Panc1 (cell line): ENCODE measurements around the gene VEGFA. TPM values are rescaled to one million over a fixed set of nuclear protein-coding genes. Genes with fewer than 3 reads are reported as not detected.

Experiments
- ATAC-seq: fragments of 200-7000 bp; cut with Tn5 transposase; 2 replicates; pipeline ENCODE4 v1.9.1; 2020; ENCODE audit warnings: mild to moderate bottlenecking, moderate library complexity
- BruUV-seq: library from RNA; stranded (reverse); fragments of 400-500 nt; replicated peaks from 2 replicates; lab custom pipeline; 2021; lab: Mats Ljungman, UMichigan
- CTCF ChIA-PET: fragments of 300-600 bp; sonication (Branson Sonifier 250); formaldehyde crosslinking; loops from one replicate; lab custom pipeline; 2022; ENCODE audit warnings: antibody characterized with exemption; lab: Charles Lee
- POLR2A ChIA-PET: fragments of 300-600 bp; sonication (Branson Sonifier 250); formaldehyde crosslinking; loops from one replicate; lab custom pipeline; 2022; ENCODE audit warnings: antibody characterized with exemption; lab: Charles Lee
- DNase-seq: peaks from one replicate; pipeline ENCODE4 v3.0.0-alpha.2; 2010; ENCODE audit warnings: low read depth, low spot score
- H3K27ac ChIP-seq: 2 replicates; pipeline ENCODE4 v1.5.1; 2011; ENCODE audit warnings: mild to moderate bottlenecking, low read length, inconsistent platforms
- H3K27me3 ChIP-seq: fragments of 200-500 bp; sonication (Bioruptor generic); 2 replicates; pipeline ENCODE4 v1.6.0; 2014; ENCODE audit warnings: low read length, inconsistent platforms; ENCODE audit not compliant: control insufficient read depth, insufficient read depth
- H3K36me3 ChIP-seq: fragments of 200-500 bp; sonication (Bioruptor generic); 2 replicates; pipeline ENCODE4 v1.5.1; 2014; ENCODE audit warnings: inconsistent platforms, mild to moderate bottlenecking, low read length, moderate library complexity; ENCODE audit not compliant: control insufficient read depth, insufficient read depth
- H3K4me1 ChIP-seq: 2 replicates; pipeline ENCODE4 v1.5.1; 2011; ENCODE audit warnings: inconsistent platforms, mild to moderate bottlenecking, low read length, moderate library complexity; ENCODE audit not compliant: control insufficient read depth, insufficient read depth
- H3K4me3 ChIP-seq, 2 experiments: 2 replicates each; pipeline ENCODE4 v1.5.1; 2011 to 2012; ENCODE audit warnings: low read depth in 2 of 2, low read length in 2 of 2, mild to moderate bottlenecking in 2 of 2, inconsistent platforms in 1 of 2, moderate library complexity in 1 of 2
- H3K9me3 ChIP-seq: fragments of 200-500 bp; sonication (Bioruptor generic); 2 replicates; pipeline ENCODE4 v1.5.1; 2014; ENCODE audit warnings: low read depth, mild to moderate bottlenecking, inconsistent platforms, low read length, moderate library complexity; ENCODE audit not compliant: control insufficient read depth, insufficient read depth
- POLR2AphosphoS5 ChIP-seq: IDR thresholded peaks from 2 replicates; pipeline ENCODE4 v1.6.1; 2012; ENCODE audit warnings: mild to moderate bottlenecking, low read depth, low read length, moderate library complexity
- REST ChIP-seq, 2 experiments: IDR thresholded peaks; 2 replicates each; pipeline ENCODE4 v1.6.1; 2011 to 2012; ENCODE audit warnings: low read depth in 2 of 2, control low read depth in 1 of 2, low read length in 1 of 2, mild to moderate bottlenecking in 1 of 2, moderate library complexity in 1 of 2; ENCODE audit not compliant: insufficient read depth in 1 of 2
- SIN3A ChIP-seq: IDR thresholded peaks from 2 replicates; pipeline ENCODE4 v1.6.1; 2012; ENCODE audit warnings: low read depth, mild to moderate bottlenecking, low read length, moderate library complexity, borderline replicate concordance; ENCODE audit not compliant: insufficient read depth
- TCF7L2 ChIP-seq: IDR thresholded peaks from 2 replicates; pipeline ENCODE4 v1.6.1; 2011; ENCODE audit warnings: mild to moderate bottlenecking, low read depth, low read length, inconsistent platforms
- in situ Hi-C: cut with HindIII; loops from 2 replicates; pipeline ENCODE4 v1.10.0; 2016; ENCODE audit warnings: low sequenced_read_pairs, low pct_unique_long_range_greater_than_20kb
- intact Hi-C: fragments of 100-400 bp; cut with micrococcal nuclease; formaldehyde crosslinking; loops from one replicate; pipeline ENCODE4 v1.10.0; 2022; ENCODE audit not compliant: unreplicated experiment
- total RNA-seq: library from RNA; stranded (reverse); gene quantifications from one replicate; pipeline ENCODE4 v1.2.1, GENCODE V29; 2021; ENCODE audit not compliant: unreplicated experiment
- TF ChIP-seq, protein P1 (sequence below): fragments of 450-650 bp; IDR thresholded peaks from 2 replicates; pipeline ENCODE4 v1.5.1; 2017; ENCODE audit warnings: mild to moderate bottlenecking

The VEGFA gene
- total RNA-seq, 1 experiment from 2014 or later, result 98.7 TPM

DNA sequence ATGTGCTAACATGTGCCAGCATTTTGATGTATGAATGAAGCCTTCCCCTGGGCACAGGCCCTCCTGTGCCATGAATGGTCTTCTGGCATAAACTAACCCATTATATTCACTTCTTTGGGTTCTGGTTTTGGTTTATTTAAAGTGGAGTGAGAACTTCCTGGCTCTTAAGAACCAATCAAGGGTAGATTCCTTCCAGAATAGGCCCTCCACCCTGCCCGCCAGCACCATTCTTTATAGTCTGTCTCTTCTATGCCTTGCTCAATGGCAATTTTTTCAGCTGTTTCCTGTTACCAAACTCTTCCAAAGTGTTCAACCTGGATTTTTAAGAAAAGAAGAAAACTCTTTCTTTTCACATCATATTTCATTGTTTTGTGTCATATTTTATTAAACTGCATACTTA, 44.1 kb downstream of the VEGFA start:
- in situ Hi-C loops, result no loop called here
- TF ChIP-seq TCF7L2 (no peak), POLR2AphosphoS5 (no peak)
- TF ChIP-seq, protein P1, sequence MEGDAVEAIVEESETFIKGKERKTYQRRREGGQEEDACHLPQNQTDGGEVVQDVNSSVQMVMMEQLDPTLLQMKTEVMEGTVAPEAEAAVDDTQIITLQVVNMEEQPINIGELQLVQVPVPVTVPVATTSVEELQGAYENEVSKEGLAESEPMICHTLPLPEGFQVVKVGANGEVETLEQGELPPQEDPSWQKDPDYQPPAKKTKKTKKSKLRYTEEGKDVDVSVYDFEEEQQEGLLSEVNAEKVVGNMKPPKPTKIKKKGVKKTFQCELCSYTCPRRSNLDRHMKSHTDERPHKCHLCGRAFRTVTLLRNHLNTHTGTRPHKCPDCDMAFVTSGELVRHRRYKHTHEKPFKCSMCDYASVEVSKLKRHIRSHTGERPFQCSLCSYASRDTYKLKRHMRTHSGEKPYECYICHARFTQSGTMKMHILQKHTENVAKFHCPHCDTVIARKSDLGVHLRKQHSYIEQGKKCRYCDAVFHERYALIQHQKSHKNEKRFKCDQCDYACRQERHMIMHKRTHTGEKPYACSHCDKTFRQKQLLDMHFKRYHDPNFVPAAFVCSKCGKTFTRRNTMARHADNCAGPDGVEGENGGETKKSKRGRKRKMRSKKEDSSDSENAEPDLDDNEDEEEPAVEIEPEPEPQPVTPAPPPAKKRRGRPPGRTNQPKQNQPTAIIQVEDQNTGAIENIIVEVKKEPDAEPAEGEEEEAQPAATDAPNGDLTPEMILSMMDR, result no peak

GRCh38 chr6:43814865-43815264, 44.9 kb downstream of the VEGFA start:
- Histone ChIP-seq H3K4me3 (no peak overlapping the region), H3K36me3 (no peaks in the 10 kb centered on the region), H3K9me3 (no peaks in the 10 kb centered on the region), H3K27me3 (no peaks in the 10 kb centered on the region), H3K4me1 (no peaks in the 10 kb centered on the region), H3K27ac (no peak overlapping the region)
- intact Hi-C loops, result no loop called here
- TF ChIP-seq POLR2AphosphoS5 (no peak), REST (IDR thresholded peaks at IDR 0.05; ENCODE audit: insufficient read depth in 1 of 2, low read depth in 2 of 2, low read length in 1 of 2) (no peak), TCF7L2 (no peak), SIN3A (no peak)
- TF ChIP-seq, protein P1, result no peak
- ChIA-PET POLR2A (no interaction called here), CTCF (interaction anchor here (0.5 kb wide), 1 partner anchor 121 kb away, joined by 4 read pairs; no protein-coding TSS in a partner anchor)
- no peak for DNase-seq
- no peak for ATAC-seq
- BruUV-seq, result no TSS peak
- in situ Hi-C loops, result no loop called here

More for the DNA sequence above, 44.1 kb downstream of the VEGFA start:
- ATAC-seq, result no peak
- ChIA-PET POLR2A (no interaction called here), CTCF (no interaction called here)
- H3K4me3 ChIP-seq, result no peak overlapping the region
- H3K9me3 ChIP-seq, result no peaks in the 10 kb centered on the region
- no peak overlapping the region for H3K27ac ChIP-seq
- no peaks in the 10 kb centered on the region for H3K36me3 ChIP-seq
- no peaks in the 10 kb centered on the region for H3K4me1 ChIP-seq
- no TSS peak for BruUV-seq
- intact Hi-C loops, result no loop called here
- DNase-seq, result no peak
- H3K27me3 ChIP-seq, result no peaks in the 10 kb centered on the region
